T-helper 2 cell (primary cell): Measurements from ENCODE around the gene SENP2.
"Not testable (repeated sequence)": the region's sequence is repeated elsewhere in the genome, so short reads cannot be mapped to it uniquely, and the experiment has no call there.

ENCODE experiments used
- DNase-seq, 5 experiments: peaks; one replicate each; pipeline versions ENCODE4 v3.0.0 to v3.0.0-alpha.2; 2012 to 2022

The SENP2 gene

GRCh38 chr3:185649414-185649813 lies 63.3 kb downstream of the SENP2 start:
- no peak for DNase-seq

GRCh38 chr3:185651971-185652370 lies 65.9 kb downstream of the SENP2 start:
- DNase-seq = no peak

- DNase-seq = no peak
Observed at GRCh38 chr3:185653949-185654757, 68.1 kb downstream of the SENP2 start.

- DNase-seq = no peak
Observed at GRCh38 chr3:185654758-185655145, 68.7 kb downstream of the SENP2 start.

- DNase-seq = no peak
Observed at GRCh38 chr3:185655426-185656320, 69.6 kb downstream of the SENP2 start.

GRCh38 chr3:185656321-185656840 lies 70.3 kb downstream of the SENP2 start:
- DNase-seq = no peak

- no peak for DNase-seq
Observed at GRCh38 chr3:185657211-185657610, 71.1 kb downstream of the SENP2 start.

- DNase-seq = no peak
Observed at GRCh38 chr3:185657691-185658503, 71.8 kb downstream of the SENP2 start.

- no peak for DNase-seq
Observed at GRCh38 chr3:185658504-185658912, 72.4 kb downstream of the SENP2 start.

GRCh38 chr3:185658943-185659342 lies 72.8 kb downstream of the SENP2 start:
- no peak for DNase-seq

GRCh38 chr3:185659942-185660921 lies 74.1 kb downstream of the SENP2 start:
- peak in 4 of 5 experiments; percentile 9 to 70 (median 36) for DNase-seq

GRCh38 chr3:185661296-185661695 lies 75.2 kb downstream of the SENP2 start:
- DNase-seq = not testable (repeated sequence)

- no peak for DNase-seq
Observed at GRCh38 chr3:185661772-185662171, 75.7 kb downstream of the SENP2 start.

GRCh38 chr3:185663929-185664328 lies 77.8 kb downstream of the SENP2 start:
- DNase-seq = no peak

- DNase-seq = no peak
Observed at GRCh38 chr3:185667574-185667973, 81.5 kb downstream of the SENP2 start.

- DNase-seq = peak in 1 of 5 experiments; percentile 24
Observed at GRCh38 chr3:185677146-185677829, 91.2 kb downstream of the SENP2 start.

GRCh38 chr3:185678027-185678426 lies 91.9 kb downstream of the SENP2 start:
- no peak for DNase-seq

- DNase-seq = no peak
Observed at GRCh38 chr3:185680231-185680630, 94.1 kb downstream of the SENP2 start.
